IPS DF 6.9 (cell line): ENCODE data around the gene CAMK1.

ENCODE experiments used
- DNase-seq: peaks from one replicate; pipeline ENCODE4 v3.0.0-alpha.2; 2013; ENCODE audit warnings: low read depth, low spot score
- H3K27ac ChIP-seq: one replicate; pipeline ENCODE4 v1.5.1; 2013; ENCODE audit warnings: low read length, control low read depth
- H3K27me3 ChIP-seq: 2 replicates; pipeline ENCODE4 v1.6.1; 2013; ENCODE audit warnings: mild to moderate bottlenecking, low read length; ENCODE audit not compliant: control insufficient read depth, insufficient read depth
- H3K36me3 ChIP-seq: 2 replicates; pipeline ENCODE4 v1.6.1; 2013; ENCODE audit warnings: low read length; ENCODE audit not compliant: control insufficient read depth, insufficient read depth
- H3K4me1 ChIP-seq: 2 replicates; pipeline ENCODE4 v1.6.1; 2013; ENCODE audit warnings: low read length; ENCODE audit not compliant: control insufficient read depth, insufficient read depth
- H3K4me3 ChIP-seq: 2 replicates; pipeline ENCODE4 v1.5.1; 2013; ENCODE audit warnings: mild to moderate bottlenecking, low read length
- H3K9me3 ChIP-seq: 2 replicates; pipeline ENCODE4 v1.6.1; 2013; ENCODE audit warnings: low read length, inconsistent platforms; ENCODE audit not compliant: control insufficient read depth, insufficient read depth
- WGBS: extraction: QIAGEN DNeasy Blood & Tissue Kit; methylation state at CpG from one replicate; pipeline ENCODE4 v1.1.7; 2013; ENCODE audit warnings: mixed read lengths, missing lambda C conversion rate; ENCODE audit not compliant: insufficient read length, insufficient coverage; 5-methylcytosine and 5-hydroxymethylcytosine counted together

The CAMK1 gene

DNA sequence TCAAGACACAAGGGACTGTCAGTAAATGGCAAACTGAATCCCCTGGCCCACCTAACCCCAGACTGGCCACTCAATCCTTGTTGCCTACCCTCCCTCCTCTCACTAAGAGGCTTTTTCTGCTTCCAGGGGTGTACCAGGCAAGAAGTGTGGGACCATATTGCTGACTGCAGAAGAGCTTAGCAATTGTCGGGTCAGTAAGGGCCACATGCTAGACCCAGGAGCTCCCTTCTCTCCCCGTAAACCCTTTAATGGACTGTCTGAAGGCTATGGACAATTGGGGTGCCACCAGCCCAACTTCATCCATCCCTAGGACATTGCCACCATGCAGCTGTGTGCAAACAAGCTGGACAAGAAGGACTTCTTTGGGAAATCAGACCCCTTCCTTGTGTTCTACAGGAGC lies 57.3 kb downstream of the CAMK1 start:
- Histone ChIP-seq H3K9me3 (no peaks in the 10 kb centered on the region), H3K4me1 (no peaks in the 10 kb centered on the region), H3K27ac (no peak overlapping the region), H3K4me3 (no peak overlapping the region), H3K36me3 (no peaks in the 10 kb centered on the region), H3K27me3 (no peaks in the 10 kb centered on the region)
- no CpG with 5 or more reads among the region's 2 CpGs for WGBS
- no peak for DNase-seq

- H3K9me3 ChIP-seq: no peaks in the 10 kb centered on the region
- no peaks in the 10 kb centered on the region for H3K27me3 ChIP-seq
- DNase-seq: no peak
- H3K4me1 ChIP-seq: no peaks in the 10 kb centered on the region
- WGBS: no CpG with 5 or more reads among the region's 3 CpGs
- no peak overlapping the region for H3K27ac ChIP-seq
- H3K4me3 ChIP-seq: no peak overlapping the region
- H3K36me3 ChIP-seq: no peaks in the 10 kb centered on the region
These were observed 59.5 kb downstream of the CAMK1 start for GRCh38 chr3:9710174-9710739.
